Activated T-helper 1 cell treated with anti-CD3 and anti-CD28 coated beads, Interleukin-12 subunit alpha, Interleukin-12 subunit beta, Interleukin-2, Interleukin-4 antibody, amounts not matched to agents 30 ng/mL and 10 ng/mL and 1 ng/mL, durations not matched to agents 14 hours and 24 hours and 36 hours (primary cell): ENCODE results near the gene ASB2. TPM values are rescaled to one million over a fixed set of nuclear protein-coding genes. Genes with fewer than 3 reads are reported as not detected.

Experiments
- DNase-seq: peaks from one replicate; pipeline ENCODE4 v3.0.0; 2021; ENCODE audit warnings: low spot score
- H3K27ac Mint-ChIP-seq: one replicate; pipeline ENCODE4 v1.8.0; 2021; ENCODE audit warnings: mild to moderate bottlenecking, mixed read lengths
- H3K27me3 Mint-ChIP-seq: one replicate; pipeline ENCODE4 v1.8.0; 2022; ENCODE audit warnings: mild to moderate bottlenecking, moderate library complexity, mixed read lengths; ENCODE audit not compliant: insufficient read depth
- H3K36me3 Mint-ChIP-seq: one replicate; pipeline ENCODE4 v1.8.0; 2021; ENCODE audit warnings: low read depth, mixed read lengths
- H3K4me1 Mint-ChIP-seq: one replicate; pipeline ENCODE4 v1.8.0; 2021; ENCODE audit warnings: low read depth, mixed read lengths
- H3K4me3 Mint-ChIP-seq: one replicate; pipeline ENCODE4 v1.8.0; 2021; ENCODE audit warnings: mild to moderate bottlenecking, moderate library complexity, mixed read lengths
- H3K9me3 Mint-ChIP-seq: one replicate; pipeline ENCODE4 v1.8.0; 2021; ENCODE audit warnings: mixed read lengths
- intact Hi-C: fragments of 100-400 bp; cut with micrococcal nuclease; formaldehyde crosslinking; loops from one replicate; pipeline ENCODE4 v1.15.1; 2024
- total RNA-seq: library from RNA; stranded (reverse); gene quantifications from 2 replicates; pipeline ENCODE4 v1.2.3, GENCODE V29; 2022

The ASB2 gene
- total RNA-seq, 1 donor from 2014 or later, result 23.4 TPM

DNA sequence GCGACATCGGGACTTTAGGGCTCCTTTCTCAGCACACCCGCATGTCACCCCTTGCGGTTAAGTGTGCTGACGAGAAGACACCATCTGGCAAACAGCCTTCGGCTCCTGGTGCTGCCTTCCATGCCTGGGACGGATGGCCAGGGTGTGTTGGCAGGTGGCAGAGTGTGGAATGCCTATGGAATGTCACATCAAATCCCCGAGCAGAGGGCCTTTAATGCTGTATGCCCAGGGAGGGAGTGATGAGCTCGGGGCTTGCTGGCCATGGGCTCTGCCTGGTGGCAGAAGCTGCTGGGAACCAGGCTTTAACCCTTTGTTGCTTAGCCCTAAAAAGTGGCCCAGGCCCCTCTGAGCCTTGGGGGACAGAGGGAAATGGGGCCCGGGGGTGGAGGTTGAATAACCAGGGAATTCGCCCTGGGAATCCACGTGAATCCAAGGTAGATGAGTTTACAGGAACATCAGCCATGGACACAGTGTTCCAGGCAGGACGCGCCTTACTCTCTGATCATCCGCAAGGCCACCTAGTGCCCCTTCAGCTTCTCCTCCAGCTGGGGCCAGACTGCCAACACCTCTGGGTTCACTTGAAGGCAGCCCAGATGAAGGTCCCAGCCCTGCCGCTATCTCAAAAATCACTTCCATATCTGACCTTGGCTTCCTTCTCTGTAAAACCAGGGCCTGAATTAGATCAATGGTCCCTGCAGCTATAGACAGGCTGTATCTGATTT lies 31.9 kb downstream of the ASB2 start:
- H3K9me3 Mint-ChIP-seq, result no peaks in the 10 kb centered on the region
- no peaks in the 10 kb centered on the region for H3K27me3 Mint-ChIP-seq
- peaks cover 38% of the 10 kb centered on the region for H3K36me3 Mint-ChIP-seq
- H3K4me1 Mint-ChIP-seq, result peaks cover 28% of the 10 kb centered on the region
- intact Hi-C loops, result no loop called here
- no peak overlapping the region for H3K4me3 Mint-ChIP-seq
- H3K27ac Mint-ChIP-seq, result no peak overlapping the region
- DNase-seq, result no peak

DNA sequence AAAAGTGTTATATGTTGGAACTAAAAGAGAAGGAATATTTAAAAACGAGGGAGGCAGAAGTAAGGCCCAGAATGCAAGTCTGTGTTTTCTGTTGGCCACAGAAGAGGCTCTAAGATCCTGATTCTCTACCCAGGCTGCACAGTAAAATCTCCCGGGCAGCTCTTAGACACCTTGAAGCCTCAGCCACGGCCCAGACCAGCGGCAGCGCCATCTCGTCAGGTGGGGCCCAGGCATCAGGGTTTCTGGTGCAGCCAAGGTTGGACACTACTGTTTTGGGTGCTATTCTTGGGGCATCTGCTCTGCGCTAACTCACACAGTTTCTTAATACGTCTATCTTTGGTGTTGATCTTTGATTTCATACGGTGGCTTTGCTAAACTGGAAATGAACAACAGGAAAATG lies 32.4 kb downstream of the ASB2 start:
- peaks cover 24% of the 10 kb centered on the region for H3K4me1 Mint-ChIP-seq
- H3K4me3 Mint-ChIP-seq, result no peak overlapping the region
- H3K9me3 Mint-ChIP-seq, result no peaks in the 10 kb centered on the region
- intact Hi-C loops, result no loop called here
- no peak for DNase-seq
- no peak overlapping the region for H3K27ac Mint-ChIP-seq
- no peaks in the 10 kb centered on the region for H3K27me3 Mint-ChIP-seq
- H3K36me3 Mint-ChIP-seq, result peaks cover 32% of the 10 kb centered on the region

DNA sequence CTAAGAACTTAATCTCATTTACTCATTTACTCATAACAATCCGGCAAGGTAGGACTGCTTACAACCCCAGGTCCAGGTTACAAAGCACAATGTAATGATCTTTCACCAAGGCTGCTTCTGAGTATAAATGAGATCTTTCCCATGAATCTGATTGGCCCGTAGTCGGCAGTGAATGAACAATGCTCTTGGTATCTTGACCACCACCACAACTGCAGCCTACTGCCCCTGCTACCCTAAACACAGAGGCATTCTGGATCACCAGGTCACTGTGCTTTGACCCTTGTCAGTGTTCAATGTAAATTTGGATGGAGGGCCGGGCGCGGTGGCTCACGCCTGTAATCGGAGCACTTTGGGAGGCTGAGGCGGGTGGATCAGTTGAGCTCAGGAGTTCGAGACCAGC lies 33.3 kb downstream of the ASB2 start:
- intact Hi-C loops, result no loop called here
- Mint-ChIP-seq H3K27me3 (no peaks in the 10 kb centered on the region), H3K4me1 (peaks cover 19% of the 10 kb centered on the region), H3K27ac (no peak overlapping the region), H3K36me3 (peaks cover 30% of the 10 kb centered on the region), H3K9me3 (no peaks in the 10 kb centered on the region), H3K4me3 (no peak overlapping the region)
- DNase-seq, result no peak

DNA sequence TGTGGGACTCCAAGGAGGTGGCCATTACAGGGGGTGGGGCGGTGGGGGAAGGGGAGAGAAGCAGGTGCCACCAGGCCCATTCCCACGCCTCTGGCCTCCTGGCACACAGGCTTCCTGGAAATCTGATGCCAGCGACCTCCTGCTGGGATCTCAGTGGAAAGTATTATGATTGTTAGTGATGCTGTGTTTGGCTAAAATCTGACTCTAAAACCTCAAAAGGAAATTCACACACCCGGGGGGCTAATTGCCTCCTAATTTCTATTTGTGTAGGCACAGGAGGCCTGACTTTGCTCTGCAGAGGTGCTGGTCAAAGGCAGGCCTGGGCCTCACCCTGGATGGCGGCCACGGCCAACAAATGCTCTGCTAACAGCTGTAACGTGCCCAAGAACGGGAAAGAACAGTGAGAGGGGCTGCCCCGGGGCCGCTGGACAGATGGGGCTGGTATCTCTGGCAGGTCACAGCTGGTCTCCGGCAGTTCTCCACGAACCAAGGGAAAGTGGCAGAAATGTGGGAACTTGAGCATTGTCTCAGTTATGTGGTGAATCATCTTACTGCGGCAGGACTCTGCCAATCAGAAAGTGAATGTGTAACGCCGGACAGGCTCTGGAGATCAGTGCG lies 35.0 kb downstream of the ASB2 start:
- intact Hi-C loops, result no loop called here
- H3K9me3 Mint-ChIP-seq, result no peaks in the 10 kb centered on the region
- no peak for DNase-seq
- no peak overlapping the region for H3K4me3 Mint-ChIP-seq
- H3K36me3 Mint-ChIP-seq, result peaks cover 35% of the 10 kb centered on the region
- H3K27ac Mint-ChIP-seq, result peak overlapping the region; percentile 31
- H3K27me3 Mint-ChIP-seq, result no peaks in the 10 kb centered on the region
- peaks cover 19% of the 10 kb centered on the region for H3K4me1 Mint-ChIP-seq

DNA sequence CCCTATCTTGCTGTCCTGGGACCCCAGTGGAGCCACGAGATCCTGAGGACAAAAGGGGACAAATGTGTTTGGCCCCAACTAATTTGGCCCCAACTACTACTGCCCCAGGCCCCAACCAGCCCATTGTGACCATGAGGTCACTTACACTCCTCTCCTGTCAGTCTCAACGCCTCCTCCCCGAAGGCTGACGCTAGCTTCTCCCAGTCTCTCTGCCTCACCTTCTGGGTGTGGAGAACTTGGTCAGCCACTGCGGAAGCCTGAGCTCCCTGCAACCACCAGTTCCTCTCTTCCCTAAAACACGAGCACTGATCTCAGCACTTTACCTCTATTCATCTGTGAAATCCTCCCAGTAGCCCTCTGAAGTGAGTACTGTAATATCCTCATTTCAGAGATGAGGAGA lies 35.9 kb downstream of the ASB2 start:
- H3K4me3 Mint-ChIP-seq, result peak overlapping the region; percentile 19
- H3K36me3 Mint-ChIP-seq, result peaks cover 39% of the 10 kb centered on the region
- H3K27me3 Mint-ChIP-seq, result no peaks in the 10 kb centered on the region
- intact Hi-C loops, result loop anchor here (1.0 kb wide), 1 partner anchor 10 kb away; no protein-coding TSS in a partner anchor
- peak overlapping the region; percentile 88 for H3K27ac Mint-ChIP-seq
- H3K4me1 Mint-ChIP-seq, result peaks cover 24% of the 10 kb centered on the region
- DNase-seq, result no peak
- no peaks in the 10 kb centered on the region for H3K9me3 Mint-ChIP-seq

DNA sequence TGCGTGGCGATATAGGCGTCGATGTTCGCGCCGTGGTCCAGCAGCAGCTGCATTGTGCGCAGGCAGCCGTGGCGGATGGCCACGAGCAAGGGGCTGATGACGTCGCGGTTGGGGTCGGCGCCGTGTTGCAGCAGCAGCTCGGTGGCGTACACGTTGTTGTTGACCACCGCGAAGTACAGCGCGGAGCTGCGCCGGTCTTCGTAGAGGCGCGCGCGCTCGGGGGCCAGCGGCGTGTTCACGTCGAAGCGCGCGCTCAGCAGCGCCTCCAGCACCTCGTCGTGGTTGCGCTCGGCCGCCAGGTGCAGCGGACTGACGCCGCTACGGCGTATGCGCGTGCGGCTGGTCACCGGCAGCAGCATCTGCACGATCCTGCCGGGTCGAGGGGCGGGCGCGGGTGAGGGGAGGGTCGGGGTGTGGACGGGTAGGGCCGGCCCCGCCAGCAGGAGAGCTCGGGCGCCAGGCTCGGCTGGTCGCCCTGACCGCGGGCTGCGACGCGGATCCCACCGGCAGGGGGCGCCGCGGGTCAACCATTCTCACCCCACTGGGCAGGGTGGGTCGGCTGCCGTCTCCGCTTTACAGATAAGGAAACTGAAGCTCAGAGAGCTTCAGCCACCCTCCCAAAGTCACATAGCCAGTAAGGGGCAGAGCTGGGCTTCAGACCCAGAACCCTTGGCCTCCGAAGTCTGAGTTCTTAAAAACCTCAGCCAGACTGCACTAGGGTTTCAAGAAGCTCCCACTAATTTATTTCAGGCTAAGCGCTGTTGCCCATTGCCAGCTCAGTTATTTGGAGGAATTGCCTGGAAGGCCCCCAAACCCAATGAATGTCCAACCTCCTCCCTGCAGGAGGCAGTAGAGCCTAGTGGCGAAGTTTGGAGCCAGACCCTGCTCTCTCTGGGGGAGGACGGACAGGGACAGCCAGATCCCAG lies 36.8 kb downstream of the ASB2 start:
- H3K27me3 Mint-ChIP-seq, result no peaks in the 10 kb centered on the region
- H3K9me3 Mint-ChIP-seq, result no peaks in the 10 kb centered on the region
- peak; percentile 87 for DNase-seq
- peak overlapping the region; percentile 64 for H3K4me3 Mint-ChIP-seq
- peaks cover 24% of the 10 kb centered on the region for H3K4me1 Mint-ChIP-seq
- H3K27ac Mint-ChIP-seq, result peak overlapping the region; percentile 88
- peaks cover 40% of the 10 kb centered on the region for H3K36me3 Mint-ChIP-seq
- intact Hi-C loops, result loop anchor here (1.0 to 2.0 kb wide), 9 partner anchors 11 to 241 kb away; partner anchors contain the start of genes ASB2, DDX24, IFI27L1 and OTUB2

DNA sequence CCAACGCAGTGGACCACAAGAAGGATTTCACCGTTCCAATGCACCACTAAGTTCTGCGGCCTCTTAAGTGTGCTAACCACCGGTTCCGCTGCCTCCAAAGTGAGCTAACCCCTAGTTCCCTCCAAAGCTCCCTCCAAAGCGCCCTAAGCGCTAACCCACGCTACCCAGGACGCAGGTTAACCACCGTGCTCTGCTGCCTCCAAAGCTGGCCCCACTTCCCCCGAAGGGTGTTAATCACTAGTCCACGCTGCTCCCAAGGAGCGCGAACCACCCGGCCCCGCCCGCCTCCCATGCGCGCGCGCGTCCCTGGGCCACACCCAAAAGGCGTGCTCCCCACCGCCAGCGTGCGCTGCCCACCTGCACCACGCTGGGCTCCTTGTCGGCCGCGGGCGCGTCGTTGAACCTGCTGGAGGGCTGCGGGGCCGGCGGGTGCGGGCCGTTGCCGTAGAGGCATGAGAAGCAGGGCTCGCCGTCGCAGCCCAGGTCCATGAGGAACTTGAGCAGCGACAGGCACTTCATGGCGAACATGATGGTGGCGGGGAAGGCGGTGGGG lies 37.5 kb downstream of the ASB2 start:
- no peak for DNase-seq
- H3K4me3 Mint-ChIP-seq, result peak overlapping the region; percentile 64
- H3K9me3 Mint-ChIP-seq, result no peaks in the 10 kb centered on the region
- intact Hi-C loops, result loop anchor here (1.0 to 2.0 kb wide), 8 partner anchors 20 to 242 kb away; partner anchors contain the start of genes ASB2, DDX24, IFI27L1 and OTUB2
- peaks cover 42% of the 10 kb centered on the region for H3K36me3 Mint-ChIP-seq
- H3K4me1 Mint-ChIP-seq, result peaks cover 24% of the 10 kb centered on the region
- H3K27ac Mint-ChIP-seq, result no peak overlapping the region
- H3K27me3 Mint-ChIP-seq, result no peaks in the 10 kb centered on the region

DNA sequence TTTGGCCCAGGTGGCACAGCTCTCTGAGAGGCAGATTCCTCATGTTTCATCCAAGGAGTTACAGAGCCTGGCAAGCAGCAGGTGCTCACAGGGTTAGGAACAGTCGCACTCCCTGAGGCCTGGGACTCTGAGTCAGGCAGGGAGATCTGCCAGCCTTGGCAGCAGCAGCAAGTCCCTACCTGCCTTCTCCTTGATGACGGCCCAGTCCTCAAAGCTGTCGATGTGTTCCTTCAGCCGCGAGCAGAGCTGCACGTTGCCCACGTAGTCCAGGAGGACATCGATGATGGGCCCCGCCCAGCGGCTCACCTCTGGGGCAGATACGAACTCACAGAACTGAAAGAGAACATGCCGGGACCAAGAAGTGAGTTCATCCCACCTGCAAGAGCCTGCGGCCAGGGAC lies 38.9 kb downstream of the ASB2 start:
- peak overlapping the region; percentile 49 for H3K4me3 Mint-ChIP-seq
- intact Hi-C loops, result no loop called here
- H3K27me3 Mint-ChIP-seq, result no peaks in the 10 kb centered on the region
- DNase-seq, result no peak
- peaks cover 24% of the 10 kb centered on the region for H3K4me1 Mint-ChIP-seq
- peaks cover 45% of the 10 kb centered on the region for H3K36me3 Mint-ChIP-seq
- H3K27ac Mint-ChIP-seq, result no peak overlapping the region
- H3K9me3 Mint-ChIP-seq, result no peaks in the 10 kb centered on the region

DNA sequence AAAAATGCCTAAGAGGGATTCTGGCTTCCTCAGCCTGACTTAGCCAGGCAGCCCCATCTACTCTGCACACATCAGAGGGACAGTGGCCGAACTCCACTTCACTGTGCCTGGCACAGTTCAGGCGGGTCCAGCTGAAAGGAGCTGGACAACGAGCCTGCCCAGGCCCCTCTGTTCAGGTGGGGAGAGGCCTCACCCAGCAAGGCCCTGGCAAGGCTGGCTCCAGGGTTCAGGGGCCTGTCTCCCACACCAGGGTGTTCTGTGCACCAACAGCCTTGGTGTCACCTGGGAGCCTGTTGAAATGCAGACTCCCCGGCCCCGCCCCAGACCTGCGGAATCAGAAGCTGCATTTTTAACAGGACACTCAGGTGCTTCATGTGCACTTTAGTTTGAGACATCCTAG lies 39.4 kb downstream of the ASB2 start:
- intact Hi-C loops, result no loop called here
- no peaks in the 10 kb centered on the region for H3K27me3 Mint-ChIP-seq
- peaks cover 24% of the 10 kb centered on the region for H3K4me1 Mint-ChIP-seq
- H3K27ac Mint-ChIP-seq, result no peak overlapping the region
- no peak for DNase-seq
- H3K36me3 Mint-ChIP-seq, result peaks cover 43% of the 10 kb centered on the region
- H3K9me3 Mint-ChIP-seq, result no peaks in the 10 kb centered on the region
- H3K4me3 Mint-ChIP-seq, result no peak overlapping the region

DNA sequence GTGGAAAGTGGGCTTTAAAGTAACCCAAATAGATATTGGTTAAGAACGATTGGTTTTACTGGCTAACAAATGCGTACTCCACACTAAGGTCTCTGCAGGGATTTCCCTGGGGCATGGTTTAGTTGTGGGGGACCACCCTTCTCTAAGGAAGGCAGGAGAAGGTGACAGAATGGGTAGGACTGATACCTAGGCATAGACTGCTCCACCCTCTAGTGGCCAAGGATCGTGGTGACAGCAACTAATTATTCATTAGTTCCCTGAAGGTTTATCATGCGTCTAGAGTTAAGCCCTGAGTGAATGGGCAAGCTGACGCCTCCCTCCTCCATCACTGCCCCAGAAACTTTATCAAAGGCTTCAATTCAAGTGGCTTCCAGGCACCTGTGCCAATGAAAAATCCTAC lies 40.1 kb downstream of the ASB2 start:
- H3K4me1 Mint-ChIP-seq, result peaks cover 21% of the 10 kb centered on the region
- H3K4me3 Mint-ChIP-seq, result no peak overlapping the region
- no peaks in the 10 kb centered on the region for H3K27me3 Mint-ChIP-seq
- no peak for DNase-seq
- H3K27ac Mint-ChIP-seq, result no peak overlapping the region
- intact Hi-C loops, result no loop called here
- no peaks in the 10 kb centered on the region for H3K9me3 Mint-ChIP-seq
- peaks cover 40% of the 10 kb centered on the region for H3K36me3 Mint-ChIP-seq

DNA sequence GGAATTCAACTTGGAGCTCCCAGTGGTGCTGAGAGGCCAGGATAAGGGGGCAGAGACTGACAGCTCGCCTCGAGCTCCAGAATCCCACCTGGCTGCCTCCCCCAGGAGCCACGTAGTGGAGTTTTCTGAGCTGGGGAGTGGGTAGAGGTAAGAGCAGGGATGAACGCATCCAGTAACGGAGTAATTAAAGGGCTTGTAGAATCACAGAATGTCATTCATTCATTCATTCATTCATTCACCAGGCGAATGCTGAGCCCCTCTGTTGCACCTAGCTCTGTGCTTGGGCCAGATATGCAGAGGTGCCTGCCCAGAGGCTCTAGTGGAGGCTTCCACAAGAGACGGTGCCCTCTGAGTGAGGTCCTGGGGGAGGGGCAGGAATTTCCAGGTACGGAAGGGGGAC lies 41.2 kb downstream of the ASB2 start:
- Mint-ChIP-seq H3K4me1 (peaks cover 16% of the 10 kb centered on the region), H3K27ac (no peak overlapping the region), H3K9me3 (no peaks in the 10 kb centered on the region), H3K27me3 (no peaks in the 10 kb centered on the region), H3K4me3 (no peak overlapping the region), H3K36me3 (peaks cover 33% of the 10 kb centered on the region)
- DNase-seq, result no peak
- intact Hi-C loops, result no loop called here

DNA sequence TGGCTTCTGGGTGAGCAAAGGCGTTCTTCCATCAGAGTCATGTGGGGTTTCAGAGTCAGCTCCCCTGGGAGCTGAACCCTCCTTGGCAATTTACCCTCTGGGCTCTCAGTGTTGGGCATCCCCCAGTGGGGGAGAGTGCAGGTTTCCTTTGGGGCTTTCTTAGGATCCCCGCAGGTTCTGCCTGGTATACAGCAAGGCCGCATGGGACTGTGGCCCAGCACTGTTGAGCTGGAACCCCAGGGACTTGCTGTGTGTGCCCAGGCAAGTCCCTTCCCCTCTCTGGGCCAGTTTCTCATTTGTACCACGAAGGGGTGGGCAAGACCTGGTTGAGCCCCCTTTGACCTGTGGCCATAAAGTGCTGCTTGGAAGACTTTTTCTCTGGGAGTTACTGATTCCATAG lies 43.7 kb downstream of the ASB2 start:
- H3K27me3 Mint-ChIP-seq, result no peaks in the 10 kb centered on the region
- no peak for DNase-seq
- no peaks in the 10 kb centered on the region for H3K9me3 Mint-ChIP-seq
- intact Hi-C loops, result no loop called here
- peaks cover 11% of the 10 kb centered on the region for H3K4me1 Mint-ChIP-seq
- H3K27ac Mint-ChIP-seq, result no peak overlapping the region
- H3K36me3 Mint-ChIP-seq, result peaks cover 27% of the 10 kb centered on the region
- no peak overlapping the region for H3K4me3 Mint-ChIP-seq
